HCT116 (cell line): Measurements from ENCODE around the gene METTL1. TPM values are rescaled to one million over a fixed set of nuclear protein-coding genes. Genes with fewer than 3 reads are reported as not detected.

Experiments used
- ATAC-seq: fragments of 200-7000 bp; cut with Tn5 transposase; 2 replicates; pipeline ENCODE4 v1.9.1; 2020; ENCODE audit warnings: mild to moderate bottlenecking, moderate library complexity
- BruUV-seq: library from RNA; stranded (reverse); fragments of 400-500 nt; replicated peaks from 2 replicates; lab custom pipeline; 2021; lab: Mats Ljungman, UMichigan
- CTCF ChIA-PET: fragments of 300-600 bp; sonication (Branson Sonifier 250); formaldehyde crosslinking; loops from one replicate; lab custom pipeline; 2021; ENCODE audit warnings: antibody characterized with exemption; lab: Charles Lee
- POLR2A ChIA-PET: fragments of 300-600, 350-600 bp; sonication (Branson Sonifier 250); formaldehyde crosslinking; loops from one replicate; lab custom pipeline; 2021; ENCODE audit warnings: antibody characterized with exemption; lab: Charles Lee
- RAD21 ChIA-PET, 2 experiments: fragments of 300-600 bp; sonication (Branson Sonifier 250); formaldehyde crosslinking; loops; one replicate each; lab custom pipeline; 2023; ENCODE audit warnings: low total read pairs in 2 of 2; ENCODE audit not compliant: uncharacterized antibody in 2 of 2, unreplicated experiment in 2 of 2, low non-redundant PET in 1 of 2; lab: Charles Lee
- DNase-seq: peaks from one replicate; pipeline ENCODE4 v3.0.0-alpha.2; 2010; ENCODE audit warnings: low read depth, low spot score
- H2AFZ ChIP-seq: fragments of 200-600 bp; shearing (Covaris generic), sonication (generic); 2 replicates; pipeline ENCODE4 v1.6.1; 2017; ENCODE audit warnings: low read depth, mixed run types, mixed read lengths, antibody characterized with exemption, low read length; ENCODE audit not compliant: poor library complexity, severe bottlenecking
- H3K27ac ChIP-seq: 2 replicates; pipeline ENCODE4 v1.5.1; 2012; ENCODE audit warnings: low read depth, low read length
- H3K27me3 ChIP-seq: fragments of 200-600 bp; sonication (generic); 2 replicates; pipeline ENCODE4 v1.6.1; 2016; ENCODE audit warnings: mixed run types, low read length, mixed read lengths; ENCODE audit not compliant: insufficient read depth
- H3K36me3 ChIP-seq, 2 experiments: fragments of 200-500 bp in 1 of 2; fragments of 200-600 bp in 1 of 2; sonication (Bioruptor generic) in 1 of 2; sonication (generic) in 1 of 2; 2 replicates each; pipeline versions ENCODE4 v1.5.1 to v1.6.1; 2014 to 2016; ENCODE audit warnings: low read length in 2 of 2, inconsistent platforms in 1 of 2, mixed read lengths in 1 of 2, mixed run types in 1 of 2; ENCODE audit not compliant: insufficient read depth in 2 of 2, control insufficient read depth in 1 of 2
- H3K4me1 ChIP-seq, 2 experiments: fragments of 200-600 bp in 1 of 2; sonication (generic) in 1 of 2; 2 replicates each; pipeline versions ENCODE4 v1.5.1 to v1.6.1; 2012 to 2017; ENCODE audit warnings: low read length in 2 of 2, inconsistent platforms in 1 of 2, mild to moderate bottlenecking in 1 of 2, mixed read lengths in 1 of 2, mixed run types in 1 of 2, moderate library complexity in 1 of 2; ENCODE audit not compliant: insufficient read depth in 2 of 2, control insufficient read depth in 1 of 2
- H3K4me2 ChIP-seq: fragments of 200-600 bp; sonication (generic); 2 replicates; pipeline ENCODE4 v1.6.1; 2017; ENCODE audit warnings: mixed run types, low read length, mixed read lengths
- H3K4me3 ChIP-seq, 2 experiments: fragments of 200-600 bp in 1 of 2; sonication (generic) in 1 of 2; replicated peaks in 1 of 2; 2 replicates each; pipeline ENCODE4 v1.5.1; 2011 to 2016; ENCODE audit warnings: low read length in 2 of 2, control low read depth in 1 of 2, low read depth in 1 of 2, mild to moderate bottlenecking in 1 of 2, mixed read lengths in 1 of 2, mixed run types in 1 of 2
- H3K79me2 ChIP-seq: fragments of 200-600 bp; sonication (generic); 2 replicates; pipeline ENCODE4 v1.6.1; 2017; ENCODE audit warnings: mild to moderate bottlenecking, mixed run types, low read length, moderate library complexity, mixed read lengths; ENCODE audit not compliant: insufficient read depth
- H3K9ac ChIP-seq: fragments of 200-600 bp; sonication (generic); 2 replicates; pipeline ENCODE4 v1.6.1; 2016; ENCODE audit warnings: low read length, mixed read lengths
- H3K9me2 ChIP-seq: fragments of 200-600 bp; sonication (generic), shearing (Covaris generic); 2 replicates; pipeline ENCODE4 v1.6.1; 2017; ENCODE audit warnings: mixed run types, mild to moderate bottlenecking, moderate library complexity; ENCODE audit not compliant: insufficient read depth
- H3K9me3 ChIP-seq, 2 experiments: fragments of 200-500 bp in 1 of 2; fragments of 200-600 bp in 1 of 2; sonication (Bioruptor generic) in 1 of 2; sonication (generic) in 1 of 2; 2 replicates each; pipeline ENCODE4 v1.6.1; 2014 to 2017; ENCODE audit warnings: low read length in 2 of 2, mixed read lengths in 2 of 2, inconsistent platforms in 1 of 2, low read depth in 1 of 2, mild to moderate bottlenecking in 1 of 2, mixed run types in 1 of 2, moderate library complexity in 1 of 2; ENCODE audit not compliant: control insufficient read depth in 1 of 2, insufficient read depth in 1 of 2
- H4K20me1 ChIP-seq: fragments of 200-600 bp; sonication (generic), shearing (Covaris generic); 2 replicates; pipeline ENCODE4 v1.6.1; 2017; ENCODE audit warnings: mixed run types, mild to moderate bottlenecking, moderate library complexity; ENCODE audit not compliant: insufficient read depth
- EZH2phosphoT487 ChIP-seq: fragments of 200-600 bp; IDR thresholded peaks from 2 replicates; pipeline ENCODE4 v1.6.1; 2018; ENCODE audit warnings: antibody characterized with exemption, borderline replicate concordance
- FOSL1 ChIP-seq: IDR thresholded peaks from 2 replicates; pipeline ENCODE4 v1.6.1; 2012; ENCODE audit warnings: low read depth
- POLR2AphosphoS5 ChIP-seq: IDR thresholded peaks from 2 replicates; pipeline ENCODE4 v1.6.1; 2011; ENCODE audit warnings: mild to moderate bottlenecking, low read depth, low read length, moderate library complexity
- YY1 ChIP-seq: IDR thresholded peaks from 2 replicates; pipeline ENCODE4 v1.6.1; 2011; ENCODE audit warnings: low read length, low read depth, moderate library complexity, mild to moderate bottlenecking; ENCODE audit not compliant: insufficient replicate concordance; ENCODE audit errors: extremely low read depth
- intact Hi-C: fragments of 100-400 bp; cut with micrococcal nuclease; formaldehyde crosslinking; loops from 2 replicates; pipeline ENCODE4 v1.10.0; 2022
- total RNA-seq: library from RNA; stranded (reverse); gene quantifications from one replicate; pipeline ENCODE4 v1.2.1, GENCODE V29; 2021; ENCODE audit not compliant: unreplicated experiment
- TF ChIP-seq, protein P1 (sequence below): IDR thresholded peaks from 2 replicates; pipeline ENCODE4 v1.6.1; 2011; ENCODE audit warnings: mild to moderate bottlenecking, low read length, moderate library complexity; ENCODE audit not compliant: insufficient replicate concordance; ENCODE audit errors: extremely low read depth
- TF ChIP-seq, protein P2 (sequence below): IDR thresholded peaks from 2 replicates; pipeline ENCODE4 v1.6.1; 2012

Gene METTL1
- total RNA-seq, 1 experiment from 2014 or later: 56.6 TPM

DNA sequence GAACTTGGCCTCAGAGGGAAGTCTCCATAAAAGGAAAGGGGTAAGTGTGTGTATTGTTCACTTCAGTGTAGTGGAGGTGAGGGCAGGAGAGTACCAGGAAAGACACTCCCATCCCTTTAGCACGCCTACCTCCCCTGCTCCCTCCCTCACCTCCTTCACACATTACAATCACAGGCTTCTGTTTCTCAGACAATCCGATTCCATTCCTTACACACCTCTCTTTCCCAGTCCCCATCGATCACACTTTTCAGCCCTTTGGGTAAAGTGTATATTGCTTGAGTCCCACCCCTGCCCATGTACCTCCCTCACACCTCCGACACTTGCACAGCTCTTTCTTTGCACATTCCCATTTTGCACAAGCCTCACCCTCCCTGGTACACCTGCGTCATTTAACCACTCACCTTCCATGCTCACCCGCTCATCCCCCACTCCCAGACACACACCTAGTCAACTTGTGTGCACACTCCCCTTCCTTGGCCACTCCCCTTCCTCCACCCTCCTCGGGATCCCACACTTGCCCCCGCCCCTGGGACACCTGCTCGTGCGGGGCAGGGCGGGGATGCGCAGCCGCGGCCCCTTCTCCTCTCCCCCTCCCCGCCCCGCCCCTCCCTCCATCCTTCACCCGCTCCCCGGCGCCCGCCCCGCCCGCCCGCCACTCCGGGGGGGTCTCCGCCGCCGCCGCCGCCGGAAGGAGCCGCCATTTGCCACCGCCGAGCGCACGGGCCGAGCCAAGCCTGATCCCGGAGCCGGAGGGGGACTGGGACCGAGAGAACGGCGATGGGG, 17.3 kb downstream of the METTL1 start, which contains the start of gene MARCHF9:
Gene MARCHF9, plus strand, starts transcription at position 693 of the 783 bp plus-strand sequence. CDS start 426 bp downstream, outside the sequence.
- Histone ChIP-seq H3K79me2 (peaks cover 25% of the 10 kb centered on the region), H4K20me1 (no peaks in the 10 kb centered on the region), H3K9ac (peak within 1 kb of the TSS; percentile 48), H3K9me3 (no peaks in the 10 kb centered on the region), H2AFZ (peak within 1 kb of the TSS; percentile 29), H3K36me3 (peaks cover 6 to 12% of the 10 kb centered on the region in 2 experiments; a peak in 2 of 4 replicates), H3K4me3 (peak within 1 kb of the TSS; percentile 59 to 64), H3K27me3 (no peaks in the 10 kb centered on the region), H3K4me1 (peaks cover 20 to 46% of the 10 kb centered on the region in 2 experiments), H3K9me2 (no peaks in the 10 kb centered on the region), H3K27ac (peak within 1 kb of the TSS; percentile 58; the same call in 1 of the 2 replicates), H3K4me2 (peak within 1 kb of the TSS; percentile 93)
- BruUV-seq: no TSS peak
- CTCF ChIA-PET: interaction anchor here (0.8 kb wide), 1 partner anchor 10 kb away, joined by 3 read pairs; the partner anchor contains the start of gene TSPAN31
- no peak for DNase-seq
- RAD21 ChIA-PET: no interaction called here
- intact Hi-C loops: no loop called here
- ATAC-seq: peak; percentile 66
- TF ChIP-seq POLR2AphosphoS5 (peak; percentile 53; the same call in 1 of the 2 replicates), EZH2phosphoT487 (no peak), YY1 (no peak), FOSL1 (no peak)
- TF ChIP-seq, protein P1, sequence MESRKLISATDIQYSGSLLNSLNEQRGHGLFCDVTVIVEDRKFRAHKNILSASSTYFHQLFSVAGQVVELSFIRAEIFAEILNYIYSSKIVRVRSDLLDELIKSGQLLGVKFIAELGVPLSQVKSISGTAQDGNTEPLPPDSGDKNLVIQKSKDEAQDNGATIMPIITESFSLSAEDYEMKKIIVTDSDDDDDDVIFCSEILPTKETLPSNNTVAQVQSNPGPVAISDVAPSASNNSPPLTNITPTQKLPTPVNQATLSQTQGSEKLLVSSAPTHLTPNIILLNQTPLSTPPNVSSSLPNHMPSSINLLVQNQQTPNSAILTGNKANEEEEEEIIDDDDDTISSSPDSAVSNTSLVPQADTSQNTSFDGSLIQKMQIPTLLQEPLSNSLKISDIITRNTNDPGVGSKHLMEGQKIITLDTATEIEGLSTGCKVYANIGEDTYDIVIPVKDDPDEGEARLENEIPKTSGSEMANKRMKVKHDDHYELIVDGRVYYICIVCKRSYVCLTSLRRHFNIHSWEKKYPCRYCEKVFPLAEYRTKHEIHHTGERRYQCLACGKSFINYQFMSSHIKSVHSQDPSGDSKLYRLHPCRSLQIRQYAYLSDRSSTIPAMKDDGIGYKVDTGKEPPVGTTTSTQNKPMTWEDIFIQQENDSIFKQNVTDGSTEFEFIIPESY: no peak
- TF ChIP-seq, protein P2, sequence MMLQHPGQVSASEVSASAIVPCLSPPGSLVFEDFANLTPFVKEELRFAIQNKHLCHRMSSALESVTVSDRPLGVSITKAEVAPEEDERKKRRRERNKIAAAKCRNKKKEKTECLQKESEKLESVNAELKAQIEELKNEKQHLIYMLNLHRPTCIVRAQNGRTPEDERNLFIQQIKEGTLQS: no peak
- POLR2A ChIA-PET: interaction anchor here (1.2 kb wide), 1 partner anchor 12 kb away, joined by 4 read pairs; the partner anchor contains the start of gene CYP27B1
